ENCODE measurements around the gene SUFU.

DNA sequence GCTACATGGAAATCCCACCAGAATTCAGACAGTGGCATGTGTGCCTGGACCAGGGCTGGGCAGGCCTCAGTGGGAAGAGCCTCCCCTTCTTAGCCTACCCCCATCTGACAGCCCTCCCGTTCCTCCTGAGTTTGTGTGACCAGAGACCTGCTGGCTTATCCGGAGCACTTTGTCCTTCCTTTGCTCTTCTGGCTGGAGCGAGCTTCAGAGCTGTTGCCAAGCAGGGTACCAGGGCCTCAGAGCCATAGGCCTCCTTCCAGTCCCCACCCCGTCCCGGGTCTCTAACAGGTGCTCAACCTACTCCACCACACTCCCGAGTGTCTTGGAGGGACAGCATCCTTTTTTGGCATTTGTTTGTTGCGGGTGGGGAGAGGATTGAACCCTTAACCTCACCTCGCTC lies 114.0 kb downstream of the SUFU start:
- no peak for TF ChIP-seq GATA2 (IDR thresholded peaks at IDR 0.05; ENCODE audit: low read depth, low read length)
- no peak for TF ChIP-seq GATA3 (IDR thresholded peaks at IDR 0.05; ENCODE audit: low read depth, low read length)

All from SH-SY5Y (cell line).